K562 (cell line): ENCODE data around the gene AMBRA1. TPM values are rescaled to one million over a fixed set of nuclear protein-coding genes. Genes with fewer than 3 reads are reported as not detected.

Experiments used
- AFF4 ChIP-seq: sonication (generic); formaldehyde crosslinking; IDR thresholded peaks from 2 replicates; pipeline ENCODE4 v1.8.0; 2023; ENCODE audit warnings: mild to moderate bottlenecking, missing genetic modification reagents
- CXXC5 ChIP-seq: fragments of 250-450 bp; sonication (Bioruptor Pico); IDR thresholded peaks from 2 replicates; pipeline ENCODE4 v1.8.0; 2022; ENCODE audit warnings: inconsistent platforms, mild to moderate bottlenecking, moderate library complexity
- EGR1 ChIP-seq: fragments of 450-650 bp; conservative IDR thresholded peaks from 2 replicates; pipeline ENCODE4 v1.6.1; 2017; ENCODE audit warnings: mild to moderate bottlenecking
- ELF1 ChIP-seq: fragments of 200-800 bp; sonication (Bioruptor generic); IDR thresholded peaks from 2 replicates; pipeline ENCODE4 v1.6.1; 2016; ENCODE audit warnings: missing genetic modification characterization, missing compliant biosample characterization
- GABPA ChIP-seq: fragments of 200-800 bp; sonication (Bioruptor generic); conservative IDR thresholded peaks from 2 replicates; pipeline ENCODE4 v1.6.1; 2016; ENCODE audit warnings: low read depth, missing genetic modification characterization, missing compliant biosample characterization
- GABPB1 ChIP-seq: sonication (generic); formaldehyde crosslinking; IDR thresholded peaks from 2 replicates; pipeline ENCODE4 v1.8.0; 2022; ENCODE audit warnings: mild to moderate bottlenecking, missing genetic modification reagents
- GMEB1 ChIP-seq: fragments of 250-450 bp; sonication (Bioruptor Pico); IDR thresholded peaks from 2 replicates; pipeline ENCODE4 v1.4.0; 2020; ENCODE audit warnings: mild to moderate bottlenecking
- L3MBTL2 ChIP-seq: fragments of 450-650 bp; IDR thresholded peaks from 2 replicates; pipeline ENCODE4 v1.6.1; 2016; ENCODE audit warnings: mild to moderate bottlenecking, moderate library complexity
- NCOA1 ChIP-seq: fragments of 450-650 bp; IDR thresholded peaks from 2 replicates; pipeline ENCODE4 v1.6.1; 2016; ENCODE audit warnings: low read depth
- POLR3G ChIP-seq: IDR thresholded peaks from 2 replicates; pipeline ENCODE4 v1.6.1; 2011; ENCODE audit not compliant: insufficient read length, insufficient replicate concordance; ENCODE audit errors: extremely low read depth
- PURB ChIP-seq: sonication (generic); formaldehyde crosslinking; IDR thresholded peaks from 2 replicates; pipeline ENCODE4 v1.9.0; 2021; ENCODE audit warnings: low read depth, mild to moderate bottlenecking, missing genetic modification reagents
- RBM14 ChIP-seq: fragments of 200-400 bp; formaldehyde crosslinking; IDR thresholded peaks from 2 replicates; pipeline ENCODE4 v1.6.1; 2018; ENCODE audit warnings: low read depth, mild to moderate bottlenecking, low read length, moderate library complexity, borderline replicate concordance; ENCODE audit not compliant: insufficient read depth
- SUPT5H ChIP-seq: fragments of 450-650 bp; IDR thresholded peaks from 2 replicates; pipeline ENCODE4 v1.6.1; 2016
- TRIM25 ChIP-seq: fragments of 450-650 bp; IDR thresholded peaks from 2 replicates; pipeline ENCODE4 v1.7.0; 2016; ENCODE audit warnings: borderline replicate concordance
- TSC22D4 ChIP-seq: fragments of 450-650 bp; IDR thresholded peaks from 2 replicates; pipeline ENCODE4 v1.6.1; 2016; ENCODE audit warnings: missing genetic modification characterization, missing biosample characterization, control low read depth
- YBX1 ChIP-seq: fragments of 450-650 bp; IDR thresholded peaks from 2 replicates; pipeline ENCODE4 v1.7.1; 2016; ENCODE audit warnings: mild to moderate bottlenecking
- ZNF639 ChIP-seq, 2 experiments: fragments of 200-800 bp in 1 of 2; sonication (Bioruptor generic) in 1 of 2; sonication (generic) in 1 of 2; formaldehyde crosslinking in 1 of 2; IDR thresholded peaks in 1 of 2; conservative IDR thresholded peaks in 1 of 2; 2 replicates each; pipeline versions ENCODE4 v1.5.0 to v1.6.1; 2016 to 2020; ENCODE audit warnings: missing compliant biosample characterization in 1 of 2, missing genetic modification characterization in 1 of 2, missing genetic modification reagents in 1 of 2
- polyA plus RNA-seq, 8 experiments: library from polyadenylated mRNA; depleted of rRNA in 4 of 8; stranded (reverse) in 5 of 8; unstranded in 3 of 8; fragments of >200 nt; fragmentation: Nextera tagmentation in 2 of 8; fragmentation: Illumina TruSeq in 1 of 8; extraction: Ambion mirVana in 2 of 8; extraction: Trizol in 1 of 8; gene quantifications; 2 replicates each; pipeline versions ENCODE4 v1.2.1 to v1.2.3, GENCODE V29; 2011 to 2014; ENCODE audit warnings: inconsistent platforms in 1 of 8, missing spikeins in 1 of 8
- total RNA-seq, 7 experiments: library from RNA; depleted of rRNA in 6 of 7; stranded (reverse); fragments of >200 nt in 6 of 7; fragmentation: Illumina TruSeq in 2 of 7; extraction: Trizol in 2 of 7; gene quantifications; 2 replicates each; pipeline versions ENCODE4 v1.2.1 to v1.2.3, GENCODE V29; 2011 to 2021; ENCODE audit warnings: low replicate concordance in 1 of 7
- TF ChIP-seq, protein P1 (sequence below): sonication (generic); formaldehyde crosslinking; IDR thresholded peaks from 2 replicates; pipeline ENCODE4 v1.8.0; 2022; ENCODE audit warnings: mild to moderate bottlenecking, missing genetic modification reagents

AMBRA1 gene
- total and polyA plus RNA-seq, 9 of the 15 experiments (the other 6 are each of a cell fraction or from before 2014, with no cell fraction given): 0.15 to 24.5 (median 13.0) TPM

DNA sequence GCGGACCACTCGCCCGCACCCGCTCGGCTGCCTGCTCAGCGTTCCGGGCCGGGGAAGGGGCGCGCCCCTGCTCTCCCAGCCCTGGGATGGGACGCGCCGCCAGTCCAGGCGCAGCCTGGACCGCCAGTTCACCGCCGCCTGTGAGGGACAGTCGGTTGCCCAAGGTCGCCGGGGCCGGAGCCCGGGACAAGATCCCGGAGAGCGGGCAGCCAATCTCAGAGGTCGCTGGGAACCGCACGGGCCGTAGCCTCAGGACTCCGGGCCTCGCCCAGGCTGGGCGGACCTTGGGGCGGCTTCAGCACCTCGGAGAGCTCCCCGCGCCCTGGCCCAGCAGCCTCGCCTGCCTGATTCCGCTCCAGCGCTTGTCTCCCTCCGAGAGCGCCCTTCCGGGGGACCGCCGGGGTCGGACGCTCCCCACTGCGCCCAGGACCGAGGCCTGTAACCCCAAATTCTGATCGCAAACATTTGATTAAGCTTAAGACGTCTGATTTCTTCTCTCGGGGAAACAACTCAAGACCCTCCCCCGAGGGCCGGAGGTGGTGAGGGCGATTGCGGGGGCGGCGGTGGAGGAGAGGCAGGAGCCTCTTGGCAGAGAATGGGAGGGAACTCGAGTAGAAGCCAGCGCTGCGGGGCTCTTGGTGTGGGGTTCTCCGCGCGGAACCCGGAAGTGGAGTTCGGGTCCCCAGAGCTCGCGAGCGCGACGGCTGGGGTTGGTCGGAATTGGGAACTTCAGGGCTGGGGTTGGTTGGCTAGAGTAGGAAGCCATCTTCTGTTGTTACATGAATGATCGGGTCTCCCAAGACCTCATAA, 201.2 kb downstream of the AMBRA1 start (continued):
- TF ChIP-seq GMEB1 (CRISPR knock-in tag) (0 out of 2 replicates have a peak, but pooled peaks have one; percentile 14), TRIM25 (no peak), CXXC5 (peak; percentile 85), AFF4 (peak; percentile 98), GABPB1 (peak; percentile 87), ZNF639 (CRISPR knock-in tag; conservative IDR thresholded peaks at IDR 0.05 in 1 of 2, IDR thresholded peaks at IDR 0.05 in 1 of 2) (no peak), EGR1 (peak; percentile 99), L3MBTL2 (no peak), GABPA (tag) (no peak; the same call in 1 of the 2 replicates), POLR3G (no peak), ELF1 (tag) (peak; percentile 67), RBM14 (0 out of 2 replicates have a peak, but pooled peaks have one; percentile 67), NCOA1 (peak; percentile 80), TSC22D4 (no peak), SUPT5H (no peak), YBX1 (no peak), PURB (CRISPR knock-in tag) (no peak)
- TF ChIP-seq, protein P1, sequence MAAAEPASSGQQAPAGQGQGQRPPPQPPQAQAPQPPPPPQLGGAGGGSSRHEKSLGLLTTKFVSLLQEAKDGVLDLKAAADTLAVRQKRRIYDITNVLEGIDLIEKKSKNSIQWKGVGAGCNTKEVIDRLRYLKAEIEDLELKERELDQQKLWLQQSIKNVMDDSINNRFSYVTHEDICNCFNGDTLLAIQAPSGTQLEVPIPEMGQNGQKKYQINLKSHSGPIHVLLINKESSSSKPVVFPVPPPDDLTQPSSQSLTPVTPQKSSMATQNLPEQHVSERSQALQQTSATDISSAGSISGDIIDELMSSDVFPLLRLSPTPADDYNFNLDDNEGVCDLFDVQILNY (CRISPR knock-in tag): peak; percentile 92
